NB4 (cell line): ENCODE results near the gene DOK7.

ENCODE experiments used
- CTCF ChIP-seq: IDR thresholded peaks from one replicate; pipeline ENCODE4 v1.5.1; 2012; ENCODE audit warnings: low read depth, low read length
- MYC ChIP-seq: IDR thresholded peaks from 2 replicates; pipeline ENCODE4 v1.6.1; 2011; ENCODE audit warnings: low read depth, low read length
- POLR2A ChIP-seq: IDR thresholded peaks from 2 replicates; pipeline ENCODE4 v1.6.1; 2011; ENCODE audit warnings: mild to moderate bottlenecking; ENCODE audit not compliant: insufficient read length; ENCODE audit errors: extremely low read depth

GRCh38 chr4:3533423-3533820 lies 70.3 kb downstream of the DOK7 start:
- TF ChIP-seq MYC (no peak), POLR2A (no peak), CTCF (no peak)
